HG03045 (cell line): Measurements from ENCODE around the gene PRKCQ.
"Not testable (repeated sequence)": the region's sequence is repeated elsewhere in the genome, so short reads cannot be mapped to it uniquely, and the experiment has no call there.

Experiments used
- ATAC-seq: cut with Tn5 transposase; IDR thresholded peaks from one replicate; pipeline ENCODE4 v1.9.1; 2021; ENCODE audit warnings: mild to moderate bottlenecking, moderate library complexity; ENCODE audit not compliant: unreplicated experiment

The PRKCQ gene

DNA sequence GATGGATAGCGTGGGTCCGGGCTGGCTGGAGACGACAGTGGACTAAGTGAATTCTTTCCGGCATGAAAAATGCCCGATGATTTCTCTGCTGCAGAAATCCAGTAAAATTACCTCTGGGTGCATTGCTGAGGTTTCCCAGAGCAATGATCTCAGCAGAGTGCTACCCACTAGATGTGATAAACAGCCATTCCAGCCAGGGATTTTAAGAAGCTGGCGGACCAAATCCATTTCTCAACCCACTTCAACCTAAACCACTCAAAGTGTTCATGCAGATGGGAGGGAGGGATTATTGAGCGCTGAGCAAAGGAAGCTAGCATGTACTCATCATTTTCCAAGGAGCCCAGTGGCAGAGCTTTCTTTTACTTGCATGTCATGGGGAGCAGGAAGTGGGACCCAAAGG, 116.7 kb downstream of the PRKCQ start:
- ATAC-seq, result no peak

DNA sequence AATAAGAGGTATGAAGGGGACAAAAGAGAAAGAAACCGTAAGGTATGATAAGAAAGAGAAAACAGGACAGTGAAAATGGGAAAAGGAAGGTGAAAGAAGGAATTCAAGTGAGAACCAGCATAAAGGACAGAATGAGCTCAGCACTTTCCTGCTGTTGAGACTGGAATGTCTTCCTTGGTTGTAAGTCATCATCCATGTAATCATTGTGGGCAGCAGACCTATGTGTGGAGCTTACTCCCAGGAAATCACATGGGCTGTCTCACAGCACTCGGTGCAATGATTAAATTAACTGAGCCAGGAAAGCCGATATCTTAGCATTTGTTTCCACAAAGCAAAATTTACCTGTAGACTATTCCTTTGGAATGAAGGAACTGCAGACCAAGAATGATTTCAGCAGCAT, 118.1 kb downstream of the PRKCQ start:
- no peak for ATAC-seq

DNA sequence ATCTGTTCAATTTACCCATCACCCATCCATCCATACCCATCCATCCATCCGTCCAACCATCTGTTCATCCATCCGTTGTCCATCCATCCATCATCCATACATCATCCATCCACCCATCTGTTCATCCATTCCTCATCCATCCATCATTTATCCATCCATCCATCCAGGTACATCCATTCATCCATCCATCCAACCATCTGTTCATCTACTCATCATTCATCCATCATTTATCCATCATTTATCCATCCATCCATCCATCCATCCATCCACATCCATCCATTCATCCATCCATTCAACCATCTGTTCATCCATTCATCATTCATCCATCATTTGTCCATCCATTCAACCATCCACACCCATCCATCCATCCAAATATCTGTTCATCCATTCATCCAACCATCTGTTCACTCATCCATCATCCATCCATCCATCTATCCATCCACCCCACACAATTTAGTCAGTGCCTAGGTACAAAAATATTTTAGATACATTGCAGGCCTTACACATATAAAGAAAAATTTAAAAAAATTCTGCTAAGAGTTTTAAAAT, 119.1 kb downstream of the PRKCQ start:
- no peak for ATAC-seq

DNA sequence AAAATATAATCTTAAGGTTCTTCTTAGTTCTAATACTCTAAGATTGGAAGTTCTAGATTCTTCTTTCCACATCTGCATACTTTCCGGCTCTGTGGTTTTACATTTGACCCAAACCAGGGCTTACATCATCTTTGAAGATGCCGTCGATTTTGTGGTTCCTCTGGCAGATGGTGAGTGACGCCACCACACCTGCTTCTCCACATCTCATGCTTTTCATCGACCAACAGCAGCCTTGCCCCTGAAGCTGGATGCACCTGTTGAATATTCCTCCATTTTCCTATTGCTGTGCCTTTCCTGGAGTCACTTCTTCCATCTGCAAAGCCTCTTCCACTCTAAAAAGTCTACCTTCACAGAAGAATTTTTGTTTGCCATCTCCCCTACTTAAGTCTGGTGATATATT, 121.3 kb downstream of the PRKCQ start:
- ATAC-seq, result no peak

DNA sequence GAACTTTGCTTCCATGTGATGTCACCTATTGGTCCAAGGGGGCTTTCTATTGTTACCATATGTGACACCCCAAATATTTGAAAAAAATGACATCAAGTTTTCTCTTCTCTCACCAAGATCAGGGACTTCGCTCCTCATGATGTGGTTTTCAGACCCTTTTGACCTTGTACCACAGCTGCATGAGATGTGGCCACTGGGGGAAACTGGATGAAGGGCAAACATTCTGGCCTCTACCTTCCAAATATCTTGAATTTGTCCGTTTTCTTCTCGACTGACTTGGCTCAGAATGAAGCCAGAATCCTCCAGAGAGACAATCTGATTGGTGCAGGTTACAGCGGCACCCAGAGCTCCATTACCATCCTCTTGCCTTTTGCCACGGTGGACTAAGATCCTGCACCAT, 122.7 kb downstream of the PRKCQ start:
- ATAC-seq, result no peak

DNA sequence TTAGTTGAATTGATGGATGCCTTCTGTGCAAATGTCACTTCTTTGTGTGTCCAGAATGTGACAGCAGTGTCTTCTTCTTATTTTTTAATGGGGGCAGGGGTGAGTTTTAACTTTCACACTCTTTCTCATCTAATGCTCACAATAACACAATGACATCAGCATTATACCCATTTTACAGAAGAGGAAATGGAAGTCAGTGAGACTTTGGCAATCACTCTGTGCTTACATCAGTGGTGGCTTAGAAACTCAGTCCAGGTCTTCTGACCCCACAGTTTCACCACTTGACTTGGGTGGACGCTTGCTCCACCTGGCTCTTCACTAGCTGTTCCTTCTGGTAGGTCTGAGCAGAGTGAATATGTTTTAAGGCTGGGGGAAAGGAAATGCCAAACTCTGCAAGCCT, 124.0 kb downstream of the PRKCQ start:
- no peak for ATAC-seq

DNA sequence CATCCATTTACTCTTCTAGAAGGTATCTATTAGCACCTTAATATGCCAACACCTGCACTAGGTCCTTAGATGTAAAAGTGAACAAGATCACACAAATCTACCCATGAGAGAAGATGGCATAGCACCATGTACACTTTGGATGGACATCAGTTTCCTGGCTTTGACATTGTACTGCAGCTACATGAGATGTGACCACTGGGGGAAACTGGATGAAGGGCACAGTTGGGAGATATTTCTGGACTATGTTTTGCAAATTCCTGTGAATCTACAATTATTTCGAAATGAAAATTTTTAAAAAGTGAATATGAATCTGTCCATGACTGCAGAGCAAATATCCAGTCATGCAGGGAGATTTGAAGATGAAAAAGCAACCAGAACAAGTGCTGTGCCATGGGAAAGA, 124.5 kb downstream of the PRKCQ start:
- no peak for ATAC-seq

DNA sequence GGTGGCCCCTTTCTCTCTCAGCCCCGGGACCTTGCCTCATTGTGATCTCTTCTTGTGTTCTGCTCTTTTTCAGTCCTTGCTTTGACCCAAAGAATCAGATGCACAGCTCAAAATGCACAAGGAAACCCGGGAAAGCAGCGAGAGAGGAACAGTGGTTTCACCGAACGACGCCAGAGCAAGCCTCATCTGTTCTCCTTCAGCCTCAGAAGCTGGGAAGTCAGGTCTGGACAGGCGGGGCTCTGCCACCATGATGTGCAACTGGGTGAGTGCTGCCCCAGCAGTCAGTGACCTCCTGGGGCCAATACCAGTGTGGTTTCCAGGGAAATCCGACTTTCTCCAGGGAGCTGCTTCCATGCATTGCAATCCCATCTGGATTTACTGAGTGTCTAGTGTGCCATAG, 133.4 kb downstream of the PRKCQ start:
- ATAC-seq, result no peak

DNA sequence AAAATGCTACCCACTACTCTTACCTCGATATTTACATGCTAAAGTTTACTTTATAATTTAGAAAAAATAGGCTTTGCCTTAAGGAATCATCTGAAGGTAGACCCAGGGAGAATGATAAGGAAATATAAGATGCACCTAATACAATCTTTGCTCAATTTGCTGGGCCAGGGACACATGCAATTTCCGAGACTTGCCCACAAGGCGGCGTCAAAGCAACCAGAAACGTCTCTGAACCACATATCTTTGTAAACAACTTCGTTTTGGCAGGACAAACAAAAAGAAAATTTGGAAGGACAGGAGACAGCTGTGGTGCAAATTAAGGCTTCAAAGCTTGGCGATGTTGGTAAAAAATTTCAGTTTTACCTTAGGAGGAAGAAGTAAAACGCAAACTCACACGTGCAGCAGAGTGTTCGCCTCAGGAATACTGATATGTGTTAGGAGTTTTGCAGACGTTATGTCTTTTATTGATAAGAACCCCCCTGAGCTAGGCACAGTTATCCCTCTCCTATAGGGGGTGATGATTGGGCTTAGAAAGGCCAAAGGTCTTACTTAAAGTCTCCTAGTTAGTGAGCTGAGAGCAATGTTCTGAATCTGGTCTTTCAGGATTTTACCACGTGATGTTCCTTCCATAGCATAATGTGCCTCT, 134.3 kb downstream of the PRKCQ start:
- ATAC-seq, result no peak

DNA sequence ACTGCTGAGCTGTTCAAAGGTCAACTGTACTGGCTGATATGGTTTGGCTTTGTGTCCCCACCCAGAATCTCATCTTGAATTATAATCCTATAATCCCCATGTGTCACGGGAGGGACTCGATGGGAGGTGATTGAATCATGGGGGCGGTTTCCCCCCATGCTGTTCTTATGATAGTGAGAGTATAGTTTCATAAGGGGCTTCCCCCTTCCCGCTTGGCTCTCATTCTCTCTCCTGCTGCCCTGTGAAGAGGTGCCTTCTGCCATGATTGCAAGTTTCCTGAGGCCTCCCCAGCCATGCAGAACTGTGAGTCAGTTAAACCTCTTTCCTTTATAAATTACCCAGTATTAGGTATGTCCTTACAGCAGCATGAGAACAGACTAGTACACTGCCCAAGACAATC, 140.2 kb downstream of the PRKCQ start:
- not testable (repeated sequence) for ATAC-seq

DNA sequence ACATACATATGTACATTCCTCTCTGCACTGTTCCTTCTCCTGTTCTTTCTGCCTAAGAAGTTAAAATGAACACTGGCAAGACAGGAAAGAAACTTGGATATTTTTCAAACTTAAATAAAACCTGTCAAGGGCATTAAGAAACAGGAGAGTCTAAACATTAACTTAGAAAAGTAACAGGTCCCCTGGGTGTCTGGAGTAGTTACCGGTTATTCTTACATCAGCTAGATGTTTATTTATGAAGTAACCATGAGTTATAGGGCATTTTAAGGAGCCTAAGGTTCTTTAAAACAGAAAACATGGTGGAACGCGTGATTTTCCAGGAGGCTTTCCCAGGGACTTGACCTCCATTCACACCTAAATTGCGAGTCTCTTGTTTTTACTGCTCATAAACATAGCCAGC, 148.2 kb downstream of the PRKCQ start:
- ATAC-seq, result no peak

DNA sequence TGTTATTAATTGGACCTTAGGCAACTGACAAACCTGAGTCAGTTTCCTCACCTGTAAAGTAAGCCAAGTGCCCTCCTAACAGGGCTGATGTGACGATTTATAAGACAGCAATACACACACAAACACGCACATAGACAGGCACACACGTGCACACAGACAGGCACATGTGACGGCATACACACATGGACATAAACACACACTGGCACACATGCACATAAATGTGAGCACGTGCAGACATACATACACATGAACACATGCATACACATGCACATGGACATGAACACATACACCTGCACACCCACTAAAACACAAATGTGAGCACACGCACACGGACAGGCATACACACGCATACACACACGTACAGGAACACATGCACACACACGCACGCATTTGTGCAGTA, 148.9 kb downstream of the PRKCQ start:
- ATAC-seq, result no peak

DNA sequence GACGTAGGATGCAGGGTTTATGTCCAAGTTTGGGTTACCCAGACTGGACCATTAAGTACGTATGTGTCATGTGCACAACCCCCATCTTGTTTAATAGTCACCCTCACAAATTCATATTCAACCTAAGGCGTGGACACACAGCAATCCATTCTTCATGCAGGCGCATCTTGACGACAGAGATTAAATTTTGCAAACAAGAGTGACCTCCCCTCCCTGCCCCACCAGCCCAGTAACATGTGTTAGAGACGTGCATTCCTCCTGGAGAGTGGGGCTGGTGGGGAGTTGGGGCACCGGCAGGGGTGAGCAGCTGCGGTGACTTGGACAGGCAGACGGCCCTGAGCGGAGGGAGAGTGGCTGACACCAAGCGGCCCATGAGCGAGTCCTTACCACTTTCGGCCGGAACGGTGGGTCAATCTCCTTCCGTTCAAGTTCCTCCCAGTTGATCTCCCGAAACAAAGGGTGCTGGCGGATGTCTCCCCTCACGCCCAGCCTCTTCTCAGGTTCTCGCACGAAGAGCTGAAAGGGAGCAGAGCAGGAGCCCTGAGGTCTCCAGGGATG, 149.6 kb downstream of the PRKCQ start:
- ATAC-seq, result no peak

DNA sequence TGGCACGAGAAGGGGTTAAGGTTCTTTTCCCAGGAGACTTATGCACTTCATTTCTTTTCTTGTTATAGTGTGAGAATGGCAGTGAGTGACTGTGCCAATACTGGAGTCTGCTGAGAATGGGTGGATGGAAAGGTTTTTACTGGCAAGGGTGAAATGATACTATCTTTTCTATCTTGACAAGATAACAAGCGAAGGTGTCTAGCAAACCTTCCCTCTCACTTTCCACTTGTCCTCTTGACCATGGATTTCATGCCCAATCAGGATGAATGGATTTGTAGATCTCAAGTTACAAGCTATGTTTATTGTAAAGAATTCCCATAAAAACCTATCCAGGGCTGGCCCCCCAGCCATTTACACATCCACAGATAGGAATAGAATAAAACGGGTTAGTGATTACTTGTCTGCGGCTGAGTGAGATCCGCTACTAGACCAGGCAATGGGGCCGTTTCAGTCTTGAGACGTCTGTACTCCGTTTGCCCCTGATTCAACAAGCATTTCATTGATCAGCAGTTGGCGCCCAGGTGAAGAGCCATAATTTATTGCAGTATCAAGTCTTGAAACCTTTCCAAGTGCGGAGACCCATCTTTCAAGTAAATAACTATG, 152.6 kb downstream of the PRKCQ start:
- ATAC-seq, result no peak

DNA sequence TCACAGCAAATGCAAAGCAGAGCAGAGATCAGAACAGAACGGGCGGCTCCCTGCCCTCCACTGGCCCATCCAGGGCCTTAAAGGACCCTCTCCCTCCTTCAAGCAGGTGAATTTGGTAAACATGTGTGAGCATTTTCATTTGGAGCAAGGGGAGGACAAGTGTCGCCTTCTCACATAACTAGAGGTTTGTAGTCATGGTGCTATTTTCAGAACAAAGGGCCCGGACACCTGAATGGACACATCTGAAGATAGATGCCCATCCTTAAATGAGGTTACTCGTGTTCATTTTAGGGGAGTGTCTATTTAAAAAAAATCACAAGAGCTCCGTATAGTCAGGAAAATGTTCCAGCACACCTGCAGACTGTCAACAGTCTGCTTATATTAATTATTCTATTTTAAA, 153.8 kb downstream of the PRKCQ start:
- no peak for ATAC-seq

DNA sequence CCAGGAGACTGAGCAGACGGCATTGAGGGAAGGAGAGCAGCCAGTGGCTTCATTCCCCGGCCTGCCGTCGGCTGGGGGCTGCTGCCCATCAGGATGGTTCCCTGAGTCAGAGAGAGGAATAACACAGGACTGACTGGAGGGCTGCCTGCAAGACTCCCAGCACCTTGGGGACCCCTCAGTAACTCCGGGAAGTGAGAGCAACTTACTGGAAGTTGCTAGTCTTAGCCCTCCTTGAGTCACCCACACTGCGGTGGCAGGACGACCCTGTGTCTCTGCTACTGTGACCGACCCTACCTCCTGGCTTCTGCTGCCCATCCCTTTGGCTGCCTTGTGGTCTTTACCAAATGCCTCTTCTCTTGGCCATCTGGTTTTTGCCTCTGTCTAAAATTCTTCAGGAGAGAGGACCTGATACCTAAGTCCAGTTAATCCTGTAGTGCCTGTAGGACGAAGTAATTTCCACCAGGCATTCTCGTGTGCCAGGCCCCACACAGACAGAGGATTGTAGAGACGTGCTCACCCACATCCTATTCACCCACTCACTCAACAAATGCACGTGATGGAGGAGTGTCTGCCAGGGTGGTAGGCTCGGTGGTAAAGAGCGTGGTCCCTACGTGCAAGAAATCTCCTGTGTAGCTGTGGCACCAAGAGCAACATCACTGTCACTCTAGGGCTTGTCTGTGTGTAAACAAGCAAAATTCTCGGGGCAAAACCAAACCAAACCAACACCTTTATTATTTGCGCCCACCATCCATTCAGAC, 156.5 kb downstream of the PRKCQ start:
- no peak for ATAC-seq

DNA sequence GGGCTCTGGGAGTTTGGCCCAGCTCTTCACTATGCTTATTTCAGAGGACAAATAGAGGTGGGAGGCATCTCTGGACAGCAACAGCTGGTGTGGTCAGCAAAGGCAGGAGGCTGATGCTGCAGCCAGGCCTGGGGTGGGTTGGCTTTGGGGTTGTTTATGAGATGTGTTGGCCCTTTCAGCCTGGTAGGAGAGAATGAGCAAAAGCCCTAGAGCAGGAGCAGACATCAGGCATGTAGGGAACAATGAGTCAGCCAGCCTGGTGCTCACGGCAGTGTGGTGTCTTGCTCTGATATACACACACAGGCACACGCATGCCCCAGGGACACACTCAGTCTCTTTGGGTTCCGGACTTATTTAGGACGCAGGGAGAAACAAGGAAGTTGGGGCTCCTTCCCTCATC, 157.1 kb downstream of the PRKCQ start:
- ATAC-seq, result no peak

DNA sequence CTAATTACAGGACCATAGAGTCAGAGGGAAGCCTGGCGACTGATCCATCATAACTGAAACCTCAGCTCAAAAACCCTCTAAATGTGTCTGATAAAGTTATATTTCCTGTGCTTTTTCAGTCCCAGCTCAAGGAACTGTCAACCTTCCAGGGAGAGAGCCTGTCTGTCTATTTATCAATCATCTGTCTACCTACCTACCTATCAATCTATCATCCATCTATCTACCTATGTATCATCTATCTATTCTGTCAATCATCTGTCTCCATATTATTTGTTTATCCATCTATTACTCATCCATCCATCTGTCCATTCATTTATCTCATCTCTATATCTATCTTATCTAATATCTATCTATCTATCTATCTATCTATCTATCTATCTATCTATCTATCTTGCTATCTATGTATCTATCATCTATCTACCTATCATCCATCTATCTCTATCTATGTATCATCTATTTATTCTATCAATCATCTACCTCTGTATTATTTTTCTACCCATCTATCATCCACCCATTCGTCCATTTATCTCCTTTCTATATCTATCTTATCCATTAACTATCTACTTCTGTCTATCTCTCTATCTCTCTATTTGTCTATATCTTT, 161.4 kb downstream of the PRKCQ start:
- ATAC-seq, result no peak

DNA sequence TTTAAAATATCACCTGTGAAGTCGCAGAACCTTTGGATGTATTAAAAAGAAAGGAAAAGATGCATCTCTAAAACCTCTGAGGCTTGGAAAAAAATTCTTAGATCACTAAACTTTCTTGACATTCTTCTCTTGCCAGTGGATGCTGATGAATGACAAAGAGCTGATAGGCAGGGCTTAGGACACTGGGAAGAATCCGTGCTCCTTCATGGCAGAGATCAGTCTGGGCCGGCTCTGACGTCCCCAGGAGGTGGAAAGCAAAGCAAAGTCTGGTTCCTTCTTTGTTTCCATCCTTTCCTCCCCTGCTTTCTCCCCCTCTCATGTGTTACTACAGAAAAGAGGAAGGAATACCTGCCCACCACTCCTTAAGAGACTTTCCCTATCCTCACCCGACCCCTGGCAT, 161.9 kb downstream of the PRKCQ start:
- no peak for ATAC-seq

DNA sequence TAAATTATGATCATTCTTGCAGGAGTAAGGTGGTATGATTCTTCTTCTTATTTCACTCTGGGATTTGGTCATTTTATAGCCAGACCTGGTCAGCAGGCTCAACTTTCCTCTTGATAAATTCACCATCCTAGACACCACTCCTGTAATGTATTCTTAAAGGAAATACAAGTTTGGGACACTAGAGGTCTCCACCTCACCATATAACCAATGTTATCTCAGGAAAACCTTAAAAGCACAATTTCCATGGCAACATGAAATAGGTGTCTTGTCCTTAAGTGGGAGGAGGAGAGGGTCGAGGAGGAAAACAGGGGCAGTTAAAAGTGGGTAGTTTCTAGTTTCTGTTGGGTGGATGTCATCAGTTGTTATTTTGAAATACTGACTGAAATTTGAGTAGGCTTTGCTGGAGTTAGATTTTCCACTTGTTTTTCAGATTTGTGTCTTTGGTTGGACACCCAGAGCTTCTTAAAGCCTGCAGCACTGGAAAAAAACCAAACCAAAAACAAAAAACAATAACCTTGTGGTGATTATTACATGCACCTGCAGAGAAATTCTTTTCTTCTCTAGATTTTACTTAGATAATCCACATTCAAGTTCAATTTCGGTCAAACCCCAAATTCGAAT, 163.1 kb downstream of the PRKCQ start:
- no peak for ATAC-seq

DNA sequence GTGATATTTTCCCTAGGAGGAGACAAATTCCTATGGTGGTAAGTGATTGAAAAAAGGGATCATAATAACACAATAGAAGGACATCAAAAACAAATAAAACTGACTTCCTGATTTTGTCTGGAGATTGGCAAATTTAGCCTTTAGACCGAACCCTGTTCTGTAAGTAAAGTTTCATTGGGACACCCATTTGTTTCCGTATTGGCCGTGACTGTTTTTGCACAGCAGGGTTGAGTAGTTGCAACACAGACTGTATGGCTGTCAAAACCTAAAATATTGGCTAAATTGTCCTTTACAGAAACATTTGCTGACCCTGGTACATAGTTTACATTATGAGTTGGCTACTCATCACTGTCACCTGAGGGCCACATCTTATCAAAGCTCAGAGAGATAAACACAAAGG, 168.6 kb downstream of the PRKCQ start:
- no peak for ATAC-seq
